WTC11 (cell line): ENCODE measurements around the gene TET1. TPM values are rescaled to one million over a fixed set of nuclear protein-coding genes. Genes with fewer than 3 reads are reported as not detected.
"Not testable (repeated sequence)": the region's sequence is repeated elsewhere in the genome, so short reads cannot be mapped to it uniquely, and the experiment has no call there.

ENCODE experiments used
- ATAC-seq: fragments of 200-7000 bp; cut with Tn5 transposase; 2 replicates; pipeline ENCODE4 v1.10.0; 2021; ENCODE audit warnings: mild to moderate bottlenecking, moderate library complexity
- CTCF ChIA-PET: fragments of 300-600 bp; sonication (Branson Sonifier 250); formaldehyde crosslinking; loops from one replicate; lab custom pipeline; 2021; ENCODE audit warnings: antibody characterized with exemption; lab: Charles Lee
- POLR2A ChIA-PET: fragments of 350-600 bp; sonication (Branson Sonifier 250); formaldehyde crosslinking; loops from one replicate; lab custom pipeline; 2021; ENCODE audit warnings: antibody characterized with exemption; lab: Charles Lee
- DNase-seq: peaks from one replicate; pipeline ENCODE4 v3.0.0; 2021; ENCODE audit warnings: low spot score
- H3K27ac Mint-ChIP-seq: 2 replicates; pipeline ENCODE4 v1.8.0; 2021; ENCODE audit warnings: mixed read lengths
- H3K27me3 Mint-ChIP-seq: 2 replicates; pipeline ENCODE4 v1.8.0; 2021; ENCODE audit warnings: low read depth, mild to moderate bottlenecking, moderate library complexity, mixed read lengths
- H3K36me3 Mint-ChIP-seq: 2 replicates; pipeline ENCODE4 v1.8.0; 2021; ENCODE audit warnings: mixed read lengths
- H3K4me1 Mint-ChIP-seq: 2 replicates; pipeline ENCODE4 v1.8.0; 2022; ENCODE audit warnings: mixed read lengths
- H3K4me3 Mint-ChIP-seq: 2 replicates; pipeline ENCODE4 v1.8.0; 2021; ENCODE audit warnings: mild to moderate bottlenecking, moderate library complexity, mixed read lengths
- H3K9me3 Mint-ChIP-seq: 2 replicates; pipeline ENCODE4 v1.8.0; 2021; ENCODE audit warnings: mixed read lengths
- AR ChIP-seq: fragments of 250-450 bp; sonication (Bioruptor Pico); IDR thresholded peaks from 2 replicates; pipeline ENCODE4 v1.9.0; 2021; ENCODE audit warnings: mild to moderate bottlenecking
- ATF6 ChIP-seq: sonication (generic); formaldehyde crosslinking; IDR thresholded peaks from 2 replicates; pipeline ENCODE4 v1.8.1; 2023; ENCODE audit warnings: mild to moderate bottlenecking, missing genetic modification reagents
- CREM ChIP-seq: sonication (generic); formaldehyde crosslinking; IDR thresholded peaks from 2 replicates; pipeline ENCODE4 v1.8.1; 2022; ENCODE audit warnings: mild to moderate bottlenecking, missing genetic modification reagents, moderate library complexity
- ELF4 ChIP-seq: sonication (generic); formaldehyde crosslinking; IDR thresholded peaks from 2 replicates; pipeline ENCODE4 v1.8.1; 2022; ENCODE audit warnings: low read depth, mild to moderate bottlenecking, moderate library complexity, missing genetic modification reagents
- EMX1 ChIP-seq: fragments of 250-450 bp; sonication (Bioruptor Pico); IDR thresholded peaks from 2 replicates; pipeline ENCODE4 v1.8.0; 2021; ENCODE audit warnings: mild to moderate bottlenecking
- GABPB1 ChIP-seq: sonication (generic); formaldehyde crosslinking; IDR thresholded peaks from 2 replicates; pipeline ENCODE4 v1.8.1; 2023; ENCODE audit warnings: mild to moderate bottlenecking, missing genetic modification reagents
- HMGA2 ChIP-seq: fragments of 250-450 bp; sonication (Bioruptor Pico); IDR thresholded peaks from 2 replicates; pipeline ENCODE4 v1.4.0; 2021; ENCODE audit warnings: mild to moderate bottlenecking, moderate library complexity
- HMGXB4 ChIP-seq: sonication (generic); formaldehyde crosslinking; IDR thresholded peaks from 2 replicates; pipeline ENCODE4 v1.8.1; 2023; ENCODE audit warnings: mild to moderate bottlenecking, moderate library complexity, missing genetic modification reagents
- JUN ChIP-seq: sonication (generic); formaldehyde crosslinking; IDR thresholded peaks from 2 replicates; pipeline ENCODE4 v1.8.0; 2023; ENCODE audit warnings: mild to moderate bottlenecking, missing genetic modification reagents
- MAX ChIP-seq: sonication (generic); formaldehyde crosslinking; IDR thresholded peaks from 2 replicates; pipeline ENCODE4 v1.8.0; 2022; ENCODE audit warnings: mild to moderate bottlenecking, missing genetic modification reagents
- MXD4 ChIP-seq: fragments of 250-450 bp; sonication (Bioruptor Pico); IDR thresholded peaks from 2 replicates; pipeline ENCODE4 v1.8.0; 2021; ENCODE audit warnings: mild to moderate bottlenecking, moderate library complexity, borderline replicate concordance
- NFYB ChIP-seq: sonication (generic); formaldehyde crosslinking; conservative IDR thresholded peaks from 2 replicates; pipeline ENCODE4 v1.8.0; 2022; ENCODE audit warnings: low read depth, missing genetic modification reagents
- NR3C1 ChIP-seq: sonication (generic); formaldehyde crosslinking; conservative IDR thresholded peaks from 2 replicates; pipeline ENCODE4 v1.8.1; 2023; ENCODE audit warnings: low read depth, mild to moderate bottlenecking, missing genetic modification reagents
- OVOL2 ChIP-seq: fragments of 250-450 bp; sonication (Bioruptor Pico); IDR thresholded peaks from 2 replicates; pipeline ENCODE4 v1.9.0; 2021; ENCODE audit warnings: mild to moderate bottlenecking, borderline replicate concordance
- RELA ChIP-seq: sonication (generic); formaldehyde crosslinking; IDR thresholded peaks from 2 replicates; pipeline ENCODE4 v1.8.1; 2022; ENCODE audit warnings: missing genetic modification reagents, mild to moderate bottlenecking, borderline replicate concordance
- SMAD3 ChIP-seq: sonication (generic); formaldehyde crosslinking; IDR thresholded peaks from 2 replicates; pipeline ENCODE4 v1.8.0; 2022; ENCODE audit warnings: missing genetic modification reagents, mild to moderate bottlenecking, borderline replicate concordance
- SMAD4 ChIP-seq: sonication (generic); formaldehyde crosslinking; IDR thresholded peaks from 2 replicates; pipeline ENCODE4 v1.8.0; 2022; ENCODE audit warnings: mild to moderate bottlenecking, missing genetic modification reagents
- TEAD4 ChIP-seq: sonication (generic); formaldehyde crosslinking; IDR thresholded peaks from 2 replicates; pipeline ENCODE4 v1.8.0; 2022; ENCODE audit warnings: mild to moderate bottlenecking, missing genetic modification reagents
- USF1 ChIP-seq: sonication (generic); formaldehyde crosslinking; IDR thresholded peaks from 2 replicates; pipeline ENCODE4 v1.8.0; 2022; ENCODE audit warnings: mild to moderate bottlenecking, missing genetic modification reagents
- ZMAT4 ChIP-seq: fragments of 250-450 bp; sonication (Bioruptor Pico); IDR thresholded peaks from 2 replicates; pipeline ENCODE4 v1.9.0; 2021; ENCODE audit warnings: mild to moderate bottlenecking
- ZNF317 ChIP-seq: sonication (generic); formaldehyde crosslinking; IDR thresholded peaks from 2 replicates; pipeline ENCODE4 v1.8.1; 2023; ENCODE audit warnings: low read depth, mild to moderate bottlenecking, moderate library complexity, missing genetic modification reagents, borderline replicate concordance
- ZNF423 ChIP-seq: fragments of 250-450 bp; sonication (Bioruptor Pico); IDR thresholded peaks from 2 replicates; pipeline ENCODE4 v2.1.2; 2022; ENCODE audit warnings: mild to moderate bottlenecking, moderate library complexity
- ZSCAN18 ChIP-seq: fragments of 250-450 bp; sonication (Bioruptor Pico); IDR thresholded peaks from 2 replicates; pipeline ENCODE4 v2.1.2; 2022; ENCODE audit warnings: mild to moderate bottlenecking, moderate library complexity
- total RNA-seq: library from RNA; stranded (reverse); gene quantifications from 3 replicates; pipeline ENCODE4 v1.2.3, GENCODE V29; 2021

Gene TET1
- total RNA-seq, 1 experiment from 2014 or later = 71.4 TPM

GRCh38 chr10:68628576-68629127 lies 68.5 kb downstream of the TET1 start:
- ChIA-PET POLR2A (no interaction called here), CTCF (no interaction called here)
- H3K36me3 Mint-ChIP-seq = peaks cover 21% of the 10 kb centered on the region
- DNase-seq = no peak
- no peak for ATAC-seq
- H3K9me3 Mint-ChIP-seq = no peaks in the 10 kb centered on the region
- peaks cover 19% of the 10 kb centered on the region for H3K4me1 Mint-ChIP-seq
- TF ChIP-seq HMGXB4 (CRISPR knock-in tag) (no peak), NFYB (CRISPR knock-in tag) (no peak), SMAD3 (no peak), OVOL2 (CRISPR knock-in tag) (no peak), SMAD4 (CRISPR knock-in tag) (no peak), ZNF423 (CRISPR knock-in tag) (no peak), ELF4 (no peak), HMGA2 (CRISPR knock-in tag) (no peak), ZNF317 (CRISPR knock-in tag) (no peak), MAX (CRISPR knock-in tag) (no peak), ZMAT4 (CRISPR knock-in tag) (no peak), USF1 (CRISPR knock-in tag) (no peak)
- no peaks in the 10 kb centered on the region for H3K27me3 Mint-ChIP-seq
- peak overlapping the region; percentile 84; the same call in 1 of the 2 replicates for H3K27ac Mint-ChIP-seq
- no peak overlapping the region for H3K4me3 Mint-ChIP-seq

- DNase-seq, CTCF ChIA-PET, H3K27me3 Mint-ChIP-seq, H3K9me3 Mint-ChIP-seq, H3K4me3 Mint-ChIP-seq: not testable (repeated sequence)
- ATAC-seq = peak; percentile 56
- POLR2A ChIA-PET = interaction anchor here (0.7 kb wide), 1 partner anchor 12 kb away, joined by 8 read pairs; no protein-coding TSS in a partner anchor
- peaks cover 25% of the 10 kb centered on the region for H3K4me1 Mint-ChIP-seq
- H3K27ac Mint-ChIP-seq = peak overlapping the region; percentile 77
- H3K36me3 Mint-ChIP-seq = peaks cover 34% of the 10 kb centered on the region
Measured at GRCh38 chr10:68632271-68632560, 72.1 kb downstream of the TET1 start.

GRCh38 chr10:68633281-68633680 lies 73.1 kb downstream of the TET1 start:
- CTCF ChIA-PET = no interaction called here
- Mint-ChIP-seq H3K4me3 (no peak overlapping the region), H3K4me1 (peaks cover 22% of the 10 kb centered on the region), H3K27ac (peak overlapping the region; percentile 51), H3K27me3 (no peaks in the 10 kb centered on the region), H3K36me3 (peaks cover 37% of the 10 kb centered on the region), H3K9me3 (no peaks in the 10 kb centered on the region)
- ATAC-seq (no peak), DNase-seq (no peak)
- POLR2A ChIA-PET = no interaction called here
- TF ChIP-seq MXD4 (CRISPR knock-in tag) (no peak), NFYB (CRISPR knock-in tag) (no peak), ATF6 (CRISPR knock-in tag) (no peak), AR (CRISPR knock-in tag) (no peak), JUN (no peak), TEAD4 (CRISPR knock-in tag) (no peak), GABPB1 (CRISPR knock-in tag) (no peak), CREM (no peak), ZSCAN18 (CRISPR knock-in tag) (no peak), USF1 (CRISPR knock-in tag) (no peak), NR3C1 (CRISPR knock-in tag) (no peak), EMX1 (CRISPR knock-in tag) (no peak), SMAD3 (no peak), RELA (CRISPR knock-in tag) (no peak)
